Neural cell (in vitro differentiated cells): ENCODE results near the gene KRT3. TPM values are rescaled to one million over a fixed set of nuclear protein-coding genes. Genes with fewer than 3 reads are reported as not detected.

Source experiments
- H2AFZ ChIP-seq: fragments of 200-600, 300-800 bp; sonication (generic), shearing (Covaris generic); 2 replicates; pipeline ENCODE4 v1.6.0; 2014; ENCODE audit warnings: low read depth, mild to moderate bottlenecking, antibody characterized with exemption, low read length, moderate library complexity
- H3F3A ChIP-seq: fragments of 200-600 bp; shearing (Covaris generic); 2 replicates; pipeline ENCODE4 v1.6.1; 2016; ENCODE audit warnings: mild to moderate bottlenecking, moderate library complexity, mixed read lengths, antibody characterized with exemption, low read length; ENCODE audit not compliant: insufficient read depth, poor library complexity, severe bottlenecking
- H3K27ac ChIP-seq: fragments of 200-600, 300-800 bp; sonication (generic), shearing (Covaris generic); 2 replicates; pipeline ENCODE4 v1.5.1; 2014; ENCODE audit warnings: mild to moderate bottlenecking, low read length, moderate library complexity
- H3K27me3 ChIP-seq: fragments of 300-800, 200-600 bp; sonication (generic), shearing (Covaris generic); 2 replicates; pipeline ENCODE4 v1.6.0; 2014; ENCODE audit warnings: mild to moderate bottlenecking, low read depth, low read length, moderate library complexity; ENCODE audit not compliant: insufficient read depth
- H3K36me3 ChIP-seq: fragments of 300-800, 200-600 bp; sonication (generic), shearing (Covaris generic); 2 replicates; pipeline ENCODE4 v1.5.1; 2014; ENCODE audit warnings: mild to moderate bottlenecking, antibody characterized with exemption, low read length, moderate library complexity; ENCODE audit not compliant: insufficient read depth
- H3K4me2 ChIP-seq: fragments of 300-800, 200-600 bp; sonication (generic), shearing (Covaris generic); 2 replicates; pipeline ENCODE4 v1.6.0; 2014; ENCODE audit warnings: mild to moderate bottlenecking, low read length
- H3K4me3 ChIP-seq: fragments of 300-800, 200-600 bp; sonication (generic), shearing (Covaris generic); 2 replicates; pipeline ENCODE4 v1.5.1; 2014; ENCODE audit warnings: mild to moderate bottlenecking, low read length, moderate library complexity
- H3K79me2 ChIP-seq: fragments of 200-600 bp; shearing (Covaris generic); replicated peaks from 2 replicates; pipeline ENCODE4 v1.6.0; 2014; ENCODE audit warnings: mild to moderate bottlenecking, low read length, moderate library complexity; ENCODE audit not compliant: insufficient read depth
- H3K9ac ChIP-seq: fragments of 300-800, 200-600 bp; sonication (generic), shearing (Covaris generic); 2 replicates; pipeline ENCODE4 v1.6.1; 2016; ENCODE audit warnings: mild to moderate bottlenecking, low read length, mixed read lengths
- H3K9me2 ChIP-seq: fragments of 200-600 bp; shearing (Covaris generic); 2 replicates; pipeline ENCODE4 v1.6.1; 2016; ENCODE audit warnings: mild to moderate bottlenecking, low read length, mixed read lengths; ENCODE audit not compliant: insufficient read depth
- H3K9me3 ChIP-seq: fragments of 200-600, 300-800 bp; sonication (generic), shearing (Covaris generic); 2 replicates; pipeline ENCODE4 v1.6.1; 2016; ENCODE audit warnings: mild to moderate bottlenecking, mixed run types, low read length, moderate library complexity, mixed read lengths
- H4K20me1 ChIP-seq: fragments of 200-600 bp; shearing (Covaris generic); 2 replicates; pipeline ENCODE4 v1.6.1; 2016; ENCODE audit warnings: mild to moderate bottlenecking, mixed run types; ENCODE audit not compliant: insufficient read depth
- EP300 ChIP-seq: fragments of 450-650 bp; conservative IDR thresholded peaks from 2 replicates; pipeline ENCODE4 v1.6.1; 2014; ENCODE audit warnings: antibody characterized with exemption, mild to moderate bottlenecking, moderate library complexity; ENCODE audit not compliant: poor library complexity, severe bottlenecking
- EZH2 ChIP-seq: fragments of 200-600, 300-800 bp; shearing (Covaris generic), sonication (generic); IDR thresholded peaks from 2 replicates; pipeline ENCODE4 v1.6.1; 2014; ENCODE audit warnings: antibody characterized with exemption, low read length, borderline replicate concordance, mild to moderate bottlenecking; ENCODE audit not compliant: insufficient read depth, poor library complexity, severe bottlenecking
- MXI1 ChIP-seq: fragments of 450-650 bp; conservative IDR thresholded peaks from 2 replicates; pipeline ENCODE4 v1.6.1; 2014; ENCODE audit warnings: antibody characterized with exemption, mild to moderate bottlenecking; ENCODE audit not compliant: poor library complexity, severe bottlenecking
- POLR2AphosphoS5 ChIP-seq: IDR thresholded peaks from 2 replicates; pipeline ENCODE4 v1.6.1; 2012
- RAD21 ChIP-seq: fragments of 450-650 bp; conservative IDR thresholded peaks from 2 replicates; pipeline ENCODE4 v1.6.1; 2014; ENCODE audit warnings: antibody characterized with exemption, mild to moderate bottlenecking, moderate library complexity
- SMC3 ChIP-seq: fragments of 450-650 bp; conservative IDR thresholded peaks from 2 replicates; pipeline ENCODE4 v1.6.1; 2014; ENCODE audit warnings: antibody characterized with exemption, mild to moderate bottlenecking, moderate library complexity; ENCODE audit not compliant: poor library complexity
- TAF1 ChIP-seq: IDR thresholded peaks from 2 replicates; pipeline ENCODE4 v1.6.1; 2012; ENCODE audit warnings: low read depth
- polyA plus RNA-seq: library from polyadenylated mRNA; depleted of rRNA; stranded (reverse); fragments of >200 nt; gene quantifications from 2 replicates; pipeline ENCODE4 v1.2.3, GENCODE V29; 2014
- TF ChIP-seq, protein P1 (sequence below): fragments of 450-650 bp; IDR thresholded peaks from 2 replicates; pipeline ENCODE4 v1.5.1; 2014; ENCODE audit warnings: antibody characterized with exemption, mild to moderate bottlenecking, moderate library complexity; ENCODE audit not compliant: poor library complexity, severe bottlenecking
- TF ChIP-seq, protein P2 (sequence below): IDR thresholded peaks from 2 replicates; pipeline ENCODE4 v1.6.1; 2012; ENCODE audit warnings: borderline replicate concordance

The KRT3 gene
- polyA plus RNA-seq, 1 donor from 2014 or later = not detected

GRCh38 chr12:52821071-52821730 lies 25.3 kb upstream of the KRT3 start:
- H3K4me3 ChIP-seq = no peak overlapping the region
- no peaks in the 10 kb centered on the region for H3F3A ChIP-seq
- H3K36me3 ChIP-seq = no peaks in the 10 kb centered on the region
- H3K79me2 ChIP-seq = no peaks in the 10 kb centered on the region
- H4K20me1 ChIP-seq = no peaks in the 10 kb centered on the region
- no peak overlapping the region for H3K27ac ChIP-seq
- no peaks in the 10 kb centered on the region for H3K27me3 ChIP-seq
- H3K9me2 ChIP-seq = no peaks in the 10 kb centered on the region
- H3K9me3 ChIP-seq = no peaks in the 10 kb centered on the region
- H3K4me2 ChIP-seq = no peak overlapping the region
- no peak overlapping the region for H2AFZ ChIP-seq
- H3K9ac ChIP-seq = no peak overlapping the region
- TF ChIP-seq TAF1 (no peak), EP300 (no peak), RAD21 (no peak), EZH2 (no peak), POLR2AphosphoS5 (no peak), SMC3 (no peak), MXI1 (no peak)
- TF ChIP-seq, protein P1, sequence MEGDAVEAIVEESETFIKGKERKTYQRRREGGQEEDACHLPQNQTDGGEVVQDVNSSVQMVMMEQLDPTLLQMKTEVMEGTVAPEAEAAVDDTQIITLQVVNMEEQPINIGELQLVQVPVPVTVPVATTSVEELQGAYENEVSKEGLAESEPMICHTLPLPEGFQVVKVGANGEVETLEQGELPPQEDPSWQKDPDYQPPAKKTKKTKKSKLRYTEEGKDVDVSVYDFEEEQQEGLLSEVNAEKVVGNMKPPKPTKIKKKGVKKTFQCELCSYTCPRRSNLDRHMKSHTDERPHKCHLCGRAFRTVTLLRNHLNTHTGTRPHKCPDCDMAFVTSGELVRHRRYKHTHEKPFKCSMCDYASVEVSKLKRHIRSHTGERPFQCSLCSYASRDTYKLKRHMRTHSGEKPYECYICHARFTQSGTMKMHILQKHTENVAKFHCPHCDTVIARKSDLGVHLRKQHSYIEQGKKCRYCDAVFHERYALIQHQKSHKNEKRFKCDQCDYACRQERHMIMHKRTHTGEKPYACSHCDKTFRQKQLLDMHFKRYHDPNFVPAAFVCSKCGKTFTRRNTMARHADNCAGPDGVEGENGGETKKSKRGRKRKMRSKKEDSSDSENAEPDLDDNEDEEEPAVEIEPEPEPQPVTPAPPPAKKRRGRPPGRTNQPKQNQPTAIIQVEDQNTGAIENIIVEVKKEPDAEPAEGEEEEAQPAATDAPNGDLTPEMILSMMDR = no peak
- TF ChIP-seq, protein P2, sequence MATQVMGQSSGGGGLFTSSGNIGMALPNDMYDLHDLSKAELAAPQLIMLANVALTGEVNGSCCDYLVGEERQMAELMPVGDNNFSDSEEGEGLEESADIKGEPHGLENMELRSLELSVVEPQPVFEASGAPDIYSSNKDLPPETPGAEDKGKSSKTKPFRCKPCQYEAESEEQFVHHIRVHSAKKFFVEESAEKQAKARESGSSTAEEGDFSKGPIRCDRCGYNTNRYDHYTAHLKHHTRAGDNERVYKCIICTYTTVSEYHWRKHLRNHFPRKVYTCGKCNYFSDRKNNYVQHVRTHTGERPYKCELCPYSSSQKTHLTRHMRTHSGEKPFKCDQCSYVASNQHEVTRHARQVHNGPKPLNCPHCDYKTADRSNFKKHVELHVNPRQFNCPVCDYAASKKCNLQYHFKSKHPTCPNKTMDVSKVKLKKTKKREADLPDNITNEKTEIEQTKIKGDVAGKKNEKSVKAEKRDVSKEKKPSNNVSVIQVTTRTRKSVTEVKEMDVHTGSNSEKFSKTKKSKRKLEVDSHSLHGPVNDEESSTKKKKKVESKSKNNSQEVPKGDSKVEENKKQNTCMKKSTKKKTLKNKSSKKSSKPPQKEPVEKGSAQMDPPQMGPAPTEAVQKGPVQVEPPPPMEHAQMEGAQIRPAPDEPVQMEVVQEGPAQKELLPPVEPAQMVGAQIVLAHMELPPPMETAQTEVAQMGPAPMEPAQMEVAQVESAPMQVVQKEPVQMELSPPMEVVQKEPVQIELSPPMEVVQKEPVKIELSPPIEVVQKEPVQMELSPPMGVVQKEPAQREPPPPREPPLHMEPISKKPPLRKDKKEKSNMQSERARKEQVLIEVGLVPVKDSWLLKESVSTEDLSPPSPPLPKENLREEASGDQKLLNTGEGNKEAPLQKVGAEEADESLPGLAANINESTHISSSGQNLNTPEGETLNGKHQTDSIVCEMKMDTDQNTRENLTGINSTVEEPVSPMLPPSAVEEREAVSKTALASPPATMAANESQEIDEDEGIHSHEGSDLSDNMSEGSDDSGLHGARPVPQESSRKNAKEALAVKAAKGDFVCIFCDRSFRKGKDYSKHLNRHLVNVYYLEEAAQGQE = no peak

- no peaks in the 10 kb centered on the region for H4K20me1 ChIP-seq
- H3K36me3 ChIP-seq = no peaks in the 10 kb centered on the region
- no peaks in the 10 kb centered on the region for H3K9me2 ChIP-seq
- TF ChIP-seq EP300 = no peak
- no peak for TF ChIP-seq SMC3
- H3K9ac ChIP-seq = no peak overlapping the region
- H3K4me2 ChIP-seq = no peak overlapping the region
- H2AFZ ChIP-seq = no peak overlapping the region
- H3K9me3 ChIP-seq = no peaks in the 10 kb centered on the region
- no peaks in the 10 kb centered on the region for H3K27me3 ChIP-seq
- no peak overlapping the region for H3K27ac ChIP-seq
- H3K4me3 ChIP-seq = no peak overlapping the region
- no peaks in the 10 kb centered on the region for H3F3A ChIP-seq
- H3K79me2 ChIP-seq = no peaks in the 10 kb centered on the region
Observed at GRCh38 chr12:52820521-52820920, 24.6 kb upstream of the KRT3 start.
